GM12878 (cell line): ENCODE measurements around the gene ANO4. TPM values are rescaled to one million over a fixed set of nuclear protein-coding genes. Genes with fewer than 3 reads are reported as not detected.

Experiments
- ATAC-seq: fragments of 200-7000 bp; cut with Tn5 transposase; 3 replicates; pipeline ENCODE4 v1.9.1; 2020; ENCODE audit warnings: mild to moderate bottlenecking, moderate library complexity
- BruUV-seq: library from RNA; stranded (reverse); fragments of 400-500 nt; replicated peaks from 2 replicates; lab custom pipeline; 2021; lab: Mats Ljungman, UMichigan
- CTCF ChIA-PET: fragments of 300-600 bp; sonication (Branson Sonifier 250); formaldehyde crosslinking; extraction: SDS; loops from one replicate; lab custom pipeline; 2021; ENCODE audit warnings: inconsistent platforms; lab: Yijun Ruan, JAX
- POLR2A ChIA-PET: fragments of 350-600 bp; formaldehyde crosslinking; extraction: SDS; loops from one replicate; lab custom pipeline; 2021; ENCODE audit warnings: inconsistent platforms; lab: Charles Lee
- RAD21 ChIA-PET: fragments of 300-600 bp; sonication (Branson Sonifier 250); formaldehyde crosslinking; loops from one replicate; lab custom pipeline; 2023; ENCODE audit warnings: antibody characterized with exemption; ENCODE audit not compliant: unreplicated experiment; lab: Charles Lee
- SMC1A ChIA-PET: fragments of 300-600 bp; sonication (Branson Sonifier 250); formaldehyde crosslinking; loops from one replicate; lab custom pipeline; 2023; ENCODE audit not compliant: unreplicated experiment, uncharacterized antibody; lab: Charles Lee
- DNase-seq: peaks from one replicate; pipeline ENCODE4 v3.0.0-alpha.2; 2011; ENCODE audit warnings: low read depth, low spot score
- FAIRE-seq: peaks from 3 replicates; lab custom pipeline; 2011; peaks lifted over from hg19 to GRCh38; lab: Jason Lieb, UNC
- H2AFZ ChIP-seq: 2 replicates; pipeline ENCODE4 v1.6.0; 2011; ENCODE audit warnings: low read depth, low read length, control low read depth; ENCODE audit not compliant: control insufficient read depth
- H3K27ac ChIP-seq: 2 replicates; pipeline ENCODE4 v1.5.1; 2011; ENCODE audit warnings: control low read depth; ENCODE audit not compliant: control insufficient read depth, insufficient read depth
- H3K27me3 ChIP-seq, 2 experiments: replicated peaks in 1 of 2; 2 replicates each; pipeline versions ENCODE4 v1.6.0 to v1.6.1; 2011; ENCODE audit warnings: low read length in 1 of 2; ENCODE audit not compliant: control insufficient read depth in 2 of 2, insufficient read depth in 2 of 2
- H3K36me3 ChIP-seq, 2 experiments: 2 replicates each; pipeline ENCODE4 v1.5.1; 2011; ENCODE audit warnings: low read length in 1 of 2; ENCODE audit not compliant: control insufficient read depth in 2 of 2, insufficient read depth in 2 of 2
- H3K4me1 ChIP-seq: 2 replicates; pipeline ENCODE4 v1.6.1; 2011; ENCODE audit warnings: mild to moderate bottlenecking, low read length, moderate library complexity, mixed read lengths; ENCODE audit not compliant: control insufficient read depth, insufficient read depth
- H3K4me2 ChIP-seq: 2 replicates; pipeline ENCODE4 v1.6.0; 2011; ENCODE audit warnings: control low read depth; ENCODE audit not compliant: control insufficient read depth, insufficient read depth
- H3K4me3 ChIP-seq: fragments of 200-600 bp; sonication (generic); 2 replicates; pipeline ENCODE4 v1.5.1; 2016
- H3K79me2 ChIP-seq: 2 replicates; pipeline ENCODE4 v1.6.0; 2011; ENCODE audit warnings: low read length; ENCODE audit not compliant: control insufficient read depth, insufficient read depth
- H3K9ac ChIP-seq: 2 replicates; pipeline ENCODE4 v1.8.0; 2011; ENCODE audit warnings: low read length, control low read depth, mixed read lengths; ENCODE audit not compliant: control insufficient read depth, insufficient read depth
- H3K9me3 ChIP-seq: replicated peaks from 3 replicates; pipeline ENCODE4 v1.5.1; 2011; ENCODE audit warnings: mild to moderate bottlenecking, low read length; ENCODE audit not compliant: control insufficient read depth, insufficient read depth
- H4K20me1 ChIP-seq: 2 replicates; pipeline ENCODE4 v1.6.0; 2011; ENCODE audit not compliant: control insufficient read depth, insufficient read depth
- ATF2 ChIP-seq: IDR thresholded peaks from 2 replicates; pipeline ENCODE4 v1.6.1; 2012; ENCODE audit warnings: low read length, inconsistent platforms
- CBX3 ChIP-seq: fragments of 200-600 bp; sonication (generic); IDR thresholded peaks from 2 replicates; pipeline ENCODE4 v1.6.1; 2016; ENCODE audit warnings: low read depth, borderline replicate concordance
- FOXK2 ChIP-seq: fragments of 450-650 bp; IDR thresholded peaks from 2 replicates; pipeline ENCODE4 v1.6.1; 2017; ENCODE audit warnings: mild to moderate bottlenecking, moderate library complexity
- KDM1A ChIP-seq: fragments of 200-600 bp; sonication (generic); IDR thresholded peaks from 2 replicates; pipeline ENCODE4 v1.6.1; 2016; ENCODE audit warnings: borderline replicate concordance
- NBN ChIP-seq: fragments of 450-650 bp; IDR thresholded peaks from 2 replicates; pipeline ENCODE4 v1.6.1; 2016
- POLR2AphosphoS2 ChIP-seq: IDR thresholded peaks from 2 replicates; pipeline ENCODE4 v1.6.1; 2011; ENCODE audit warnings: low read depth, mild to moderate bottlenecking, low read length, improper control_type of control experiment, moderate library complexity
- SIX5 ChIP-seq: IDR thresholded peaks from 2 replicates; pipeline ENCODE4 v1.6.1; 2011; ENCODE audit warnings: mild to moderate bottlenecking, low read depth, low read length, moderate library complexity; ENCODE audit not compliant: severe bottlenecking
- SKIL ChIP-seq: fragments of 450-650 bp; IDR thresholded peaks from 2 replicates; pipeline ENCODE4 v1.6.1; 2017; ENCODE audit warnings: mild to moderate bottlenecking, low read depth, inconsistent platforms; ENCODE audit not compliant: poor library complexity, severe bottlenecking
- SMAD1 ChIP-seq: fragments of 450-650 bp; IDR thresholded peaks from 2 replicates; pipeline ENCODE4 v1.6.1; 2018; ENCODE audit warnings: mild to moderate bottlenecking, low read depth; ENCODE audit not compliant: partially characterized antibody
- SMARCA5 ChIP-seq: fragments of 450-650 bp; IDR thresholded peaks from 2 replicates; pipeline ENCODE4 v1.6.1; 2017; ENCODE audit warnings: mild to moderate bottlenecking
- TCF12 ChIP-seq: IDR thresholded peaks from 2 replicates; pipeline ENCODE4 v1.6.1; 2011; ENCODE audit warnings: low read depth, mild to moderate bottlenecking, low read length
- USF2 ChIP-seq: IDR thresholded peaks from 2 replicates; pipeline ENCODE4 v1.6.1; 2011; ENCODE audit warnings: low read depth, low read length, improper control_type of control experiment, borderline replicate concordance
- YBX1 ChIP-seq: fragments of 450-650 bp; IDR thresholded peaks from 2 replicates; pipeline ENCODE4 v1.6.1; 2016; ENCODE audit warnings: antibody characterized with exemption
- ZBTB33 ChIP-seq: fragments of 450-650 bp; IDR thresholded peaks from 2 replicates; pipeline ENCODE4 v1.6.1; 2017; ENCODE audit warnings: mild to moderate bottlenecking
- ZNF24 ChIP-seq: fragments of 450-650 bp; IDR thresholded peaks from 2 replicates; pipeline ENCODE4 v1.6.1; 2017; ENCODE audit warnings: antibody characterized with exemption, mild to moderate bottlenecking
- ZNF592 ChIP-seq: fragments of 450-650 bp; IDR thresholded peaks from 2 replicates; pipeline ENCODE4 v1.6.1; 2017; ENCODE audit warnings: mild to moderate bottlenecking, moderate library complexity
- in situ Hi-C: fragments of 300-500 bp; cut with MboI; formaldehyde crosslinking; loops from 9 replicates; pipeline ENCODE4 v1.14.3; 2018; ENCODE audit warnings: mixed read lengths
- intact Hi-C: fragments of 100-400 bp; cut with micrococcal nuclease; formaldehyde crosslinking; loops from one replicate; pipeline ENCODE4 v1.14.2; 2022; ENCODE audit not compliant: unreplicated experiment
- polyA plus RNA-seq, 11 experiments: library from polyadenylated mRNA; depleted of rRNA in 4 of 11; unstranded in 6 of 11; stranded (reverse) in 5 of 11; fragments of >200 nt; fragmentation: Nextera tagmentation in 4 of 11; fragmentation: Illumina TruSeq in 1 of 11; extraction: Ambion mirVana in 4 of 11; extraction: Trizol in 1 of 11; gene quantifications; 1 replicate in 1 of 11; 2 replicates in 10 of 11; pipeline versions ENCODE4 v1.2.1 to v1.2.3, GENCODE V29; 2011 to 2016; ENCODE audit warnings: inconsistent platforms in 2 of 11, missing spikeins in 2 of 11, low read depth in 1 of 11
- total RNA-seq, 4 experiments: library from RNA; depleted of rRNA in 3 of 4; stranded (reverse); fragments of >200 nt in 3 of 4; fragmentation: Illumina TruSeq in 1 of 4; extraction: Trizol in 1 of 4; gene quantifications; 2 replicates each; pipeline versions ENCODE4 v1.2.1 to v1.2.3, GENCODE V29; 2013 to 2021

Gene ANO4
- total and polyA plus RNA-seq, 10 of the 15 experiments (the other 5 are each of a cell fraction or from before 2014, with no cell fraction given): not detected

- SMC1A ChIA-PET: no interaction called here
- intact Hi-C loops (no loop called here), in situ Hi-C loops (no loop called here)
- POLR2A ChIA-PET: no interaction called here
- Histone ChIP-seq H3K9me3 (no peaks in the 10 kb centered on the region), H3K4me1 (no peaks in the 10 kb centered on the region), H3K9ac (no peak overlapping the region), H3K79me2 (no peaks in the 10 kb centered on the region), H3K4me2 (no peak overlapping the region), H3K27ac (no peak overlapping the region), H3K36me3 (no peaks in the 10 kb centered on the region), H4K20me1 (no peaks in the 10 kb centered on the region), H2AFZ (no peak overlapping the region), H3K4me3 (no peak overlapping the region), H3K27me3 (no peaks in the 10 kb centered on the region)
- ATAC-seq: no peak
- no peak for FAIRE-seq
- RAD21 ChIA-PET: no interaction called here
- TF ChIP-seq NBN (no peak), YBX1 (no peak), SKIL (no peak), KDM1A (no peak), SMAD1 (no peak), SMARCA5 (no peak), TCF12 (no peak), ZBTB33 (no peak), ZNF592 (no peak), SIX5 (no peak), FOXK2 (no peak), CBX3 (no peak), ZNF24 (no peak), USF2 (no peak), ATF2 (no peak), POLR2AphosphoS2 (no peak)
- BruUV-seq: no TSS peak
- DNase-seq: no peak
- CTCF ChIA-PET: interaction anchor here (0.6 kb wide), 1 partner anchor 275 kb away, joined by 3 read pairs; no protein-coding TSS in a partner anchor
These were observed 261.4 kb downstream of the ANO4 start for GRCh38 chr12:101055940-101056339.
